Panc1 (cell line): Measurements from ENCODE around the gene APLF. TPM values are rescaled to one million over a fixed set of nuclear protein-coding genes. Genes with fewer than 3 reads are reported as not detected.

Experiments
- ATAC-seq: fragments of 200-7000 bp; cut with Tn5 transposase; 2 replicates; pipeline ENCODE4 v1.9.1; 2020; ENCODE audit warnings: mild to moderate bottlenecking, moderate library complexity
- BruUV-seq: library from RNA; stranded (reverse); fragments of 400-500 nt; replicated peaks from 2 replicates; lab custom pipeline; 2021; lab: Mats Ljungman, UMichigan
- CTCF ChIA-PET: fragments of 300-600 bp; sonication (Branson Sonifier 250); formaldehyde crosslinking; loops from one replicate; lab custom pipeline; 2022; ENCODE audit warnings: antibody characterized with exemption; lab: Charles Lee
- POLR2A ChIA-PET: fragments of 300-600 bp; sonication (Branson Sonifier 250); formaldehyde crosslinking; loops from one replicate; lab custom pipeline; 2022; ENCODE audit warnings: antibody characterized with exemption; lab: Charles Lee
- DNase-seq: peaks from one replicate; pipeline ENCODE4 v3.0.0-alpha.2; 2010; ENCODE audit warnings: low read depth, low spot score
- H3K27ac ChIP-seq: 2 replicates; pipeline ENCODE4 v1.5.1; 2011; ENCODE audit warnings: mild to moderate bottlenecking, low read length, inconsistent platforms
- H3K27me3 ChIP-seq: fragments of 200-500 bp; sonication (Bioruptor generic); 2 replicates; pipeline ENCODE4 v1.6.0; 2014; ENCODE audit warnings: low read length, inconsistent platforms; ENCODE audit not compliant: control insufficient read depth, insufficient read depth
- H3K36me3 ChIP-seq: fragments of 200-500 bp; sonication (Bioruptor generic); 2 replicates; pipeline ENCODE4 v1.5.1; 2014; ENCODE audit warnings: inconsistent platforms, mild to moderate bottlenecking, low read length, moderate library complexity; ENCODE audit not compliant: control insufficient read depth, insufficient read depth
- H3K4me1 ChIP-seq: 2 replicates; pipeline ENCODE4 v1.5.1; 2011; ENCODE audit warnings: inconsistent platforms, mild to moderate bottlenecking, low read length, moderate library complexity; ENCODE audit not compliant: control insufficient read depth, insufficient read depth
- H3K4me3 ChIP-seq, 2 experiments: 2 replicates each; pipeline ENCODE4 v1.5.1; 2011 to 2012; ENCODE audit warnings: low read depth in 2 of 2, low read length in 2 of 2, mild to moderate bottlenecking in 2 of 2, inconsistent platforms in 1 of 2, moderate library complexity in 1 of 2
- H3K9me3 ChIP-seq: fragments of 200-500 bp; sonication (Bioruptor generic); 2 replicates; pipeline ENCODE4 v1.5.1; 2014; ENCODE audit warnings: low read depth, mild to moderate bottlenecking, inconsistent platforms, low read length, moderate library complexity; ENCODE audit not compliant: control insufficient read depth, insufficient read depth
- POLR2AphosphoS5 ChIP-seq: IDR thresholded peaks from 2 replicates; pipeline ENCODE4 v1.6.1; 2012; ENCODE audit warnings: mild to moderate bottlenecking, low read depth, low read length, moderate library complexity
- SIN3A ChIP-seq: IDR thresholded peaks from 2 replicates; pipeline ENCODE4 v1.6.1; 2012; ENCODE audit warnings: low read depth, mild to moderate bottlenecking, low read length, moderate library complexity, borderline replicate concordance; ENCODE audit not compliant: insufficient read depth
- TCF7L2 ChIP-seq: IDR thresholded peaks from 2 replicates; pipeline ENCODE4 v1.6.1; 2011; ENCODE audit warnings: mild to moderate bottlenecking, low read depth, low read length, inconsistent platforms
- in situ Hi-C: cut with HindIII; loops from 2 replicates; pipeline ENCODE4 v1.10.0; 2016; ENCODE audit warnings: low sequenced_read_pairs, low pct_unique_long_range_greater_than_20kb
- intact Hi-C: fragments of 100-400 bp; cut with micrococcal nuclease; formaldehyde crosslinking; loops from one replicate; pipeline ENCODE4 v1.10.0; 2022; ENCODE audit not compliant: unreplicated experiment
- total RNA-seq: library from RNA; stranded (reverse); gene quantifications from one replicate; pipeline ENCODE4 v1.2.1, GENCODE V29; 2021; ENCODE audit not compliant: unreplicated experiment
- TF ChIP-seq, protein P1 (sequence below): fragments of 450-650 bp; IDR thresholded peaks from 2 replicates; pipeline ENCODE4 v1.5.1; 2017; ENCODE audit warnings: mild to moderate bottlenecking
- TF ChIP-seq, protein P2 (sequence below), 2 experiments: IDR thresholded peaks; 2 replicates each; pipeline ENCODE4 v1.6.1; 2011 to 2012; ENCODE audit warnings: low read depth in 2 of 2, control low read depth in 1 of 2, low read length in 1 of 2, mild to moderate bottlenecking in 1 of 2, moderate library complexity in 1 of 2; ENCODE audit not compliant: insufficient read depth in 1 of 2

Gene APLF
- total RNA-seq, 1 experiment from 2014 or later: 2.6 TPM

DNA sequence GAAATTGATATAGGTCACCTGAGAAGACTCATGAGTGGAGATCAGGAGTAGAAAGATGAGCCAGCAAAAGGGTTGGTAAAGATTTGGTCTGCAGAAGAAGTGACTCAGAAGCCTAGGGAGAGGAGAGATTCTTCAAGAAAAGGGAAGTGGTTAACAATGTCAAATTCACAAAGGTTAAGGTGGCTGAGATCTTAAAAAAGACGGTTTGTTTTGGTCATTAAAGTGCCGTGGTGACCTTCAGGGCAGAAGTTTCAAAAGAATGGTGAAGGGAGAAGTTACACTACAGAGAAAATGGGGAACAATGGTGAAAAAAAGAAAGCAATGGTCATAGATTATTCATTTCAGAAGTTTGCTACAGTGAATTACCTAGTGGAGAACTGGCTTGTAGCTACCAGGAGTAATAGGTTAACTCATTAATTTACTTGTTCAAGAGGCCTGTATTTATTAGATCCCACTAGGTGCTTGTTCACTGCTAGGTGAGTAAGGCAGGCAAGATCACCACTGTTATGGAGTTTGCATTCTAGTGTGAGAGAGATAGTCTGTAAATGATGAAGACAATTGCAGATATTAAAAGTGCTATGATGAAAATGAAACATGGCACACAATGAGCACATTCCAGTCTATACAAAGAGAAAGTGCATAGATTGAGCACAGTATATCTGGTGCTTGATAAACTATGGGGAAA is 43.3 kb upstream of the APLF start:
- H3K27me3 ChIP-seq: no peaks in the 10 kb centered on the region; the same call in 1 of the 2 replicates
- H3K4me3 ChIP-seq: no peak overlapping the region
- no peak overlapping the region for H3K27ac ChIP-seq
- in situ Hi-C loops (no loop called here), intact Hi-C loops (no loop called here)
- DNase-seq (no peak), ATAC-seq (no peak)
- TF ChIP-seq, protein P1, sequence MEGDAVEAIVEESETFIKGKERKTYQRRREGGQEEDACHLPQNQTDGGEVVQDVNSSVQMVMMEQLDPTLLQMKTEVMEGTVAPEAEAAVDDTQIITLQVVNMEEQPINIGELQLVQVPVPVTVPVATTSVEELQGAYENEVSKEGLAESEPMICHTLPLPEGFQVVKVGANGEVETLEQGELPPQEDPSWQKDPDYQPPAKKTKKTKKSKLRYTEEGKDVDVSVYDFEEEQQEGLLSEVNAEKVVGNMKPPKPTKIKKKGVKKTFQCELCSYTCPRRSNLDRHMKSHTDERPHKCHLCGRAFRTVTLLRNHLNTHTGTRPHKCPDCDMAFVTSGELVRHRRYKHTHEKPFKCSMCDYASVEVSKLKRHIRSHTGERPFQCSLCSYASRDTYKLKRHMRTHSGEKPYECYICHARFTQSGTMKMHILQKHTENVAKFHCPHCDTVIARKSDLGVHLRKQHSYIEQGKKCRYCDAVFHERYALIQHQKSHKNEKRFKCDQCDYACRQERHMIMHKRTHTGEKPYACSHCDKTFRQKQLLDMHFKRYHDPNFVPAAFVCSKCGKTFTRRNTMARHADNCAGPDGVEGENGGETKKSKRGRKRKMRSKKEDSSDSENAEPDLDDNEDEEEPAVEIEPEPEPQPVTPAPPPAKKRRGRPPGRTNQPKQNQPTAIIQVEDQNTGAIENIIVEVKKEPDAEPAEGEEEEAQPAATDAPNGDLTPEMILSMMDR: no peak
- TF ChIP-seq TCF7L2: no peak
- TF ChIP-seq POLR2AphosphoS5: no peak
- no peak for TF ChIP-seq SIN3A
- TF ChIP-seq, protein P2, sequence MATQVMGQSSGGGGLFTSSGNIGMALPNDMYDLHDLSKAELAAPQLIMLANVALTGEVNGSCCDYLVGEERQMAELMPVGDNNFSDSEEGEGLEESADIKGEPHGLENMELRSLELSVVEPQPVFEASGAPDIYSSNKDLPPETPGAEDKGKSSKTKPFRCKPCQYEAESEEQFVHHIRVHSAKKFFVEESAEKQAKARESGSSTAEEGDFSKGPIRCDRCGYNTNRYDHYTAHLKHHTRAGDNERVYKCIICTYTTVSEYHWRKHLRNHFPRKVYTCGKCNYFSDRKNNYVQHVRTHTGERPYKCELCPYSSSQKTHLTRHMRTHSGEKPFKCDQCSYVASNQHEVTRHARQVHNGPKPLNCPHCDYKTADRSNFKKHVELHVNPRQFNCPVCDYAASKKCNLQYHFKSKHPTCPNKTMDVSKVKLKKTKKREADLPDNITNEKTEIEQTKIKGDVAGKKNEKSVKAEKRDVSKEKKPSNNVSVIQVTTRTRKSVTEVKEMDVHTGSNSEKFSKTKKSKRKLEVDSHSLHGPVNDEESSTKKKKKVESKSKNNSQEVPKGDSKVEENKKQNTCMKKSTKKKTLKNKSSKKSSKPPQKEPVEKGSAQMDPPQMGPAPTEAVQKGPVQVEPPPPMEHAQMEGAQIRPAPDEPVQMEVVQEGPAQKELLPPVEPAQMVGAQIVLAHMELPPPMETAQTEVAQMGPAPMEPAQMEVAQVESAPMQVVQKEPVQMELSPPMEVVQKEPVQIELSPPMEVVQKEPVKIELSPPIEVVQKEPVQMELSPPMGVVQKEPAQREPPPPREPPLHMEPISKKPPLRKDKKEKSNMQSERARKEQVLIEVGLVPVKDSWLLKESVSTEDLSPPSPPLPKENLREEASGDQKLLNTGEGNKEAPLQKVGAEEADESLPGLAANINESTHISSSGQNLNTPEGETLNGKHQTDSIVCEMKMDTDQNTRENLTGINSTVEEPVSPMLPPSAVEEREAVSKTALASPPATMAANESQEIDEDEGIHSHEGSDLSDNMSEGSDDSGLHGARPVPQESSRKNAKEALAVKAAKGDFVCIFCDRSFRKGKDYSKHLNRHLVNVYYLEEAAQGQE (IDR thresholded peaks at IDR 0.05; ENCODE audit: insufficient read depth in 1 of 2, low read depth in 2 of 2, low read length in 1 of 2): no peak
- ChIA-PET POLR2A (no interaction called here), CTCF (no interaction called here)
- no peaks in the 10 kb centered on the region for H3K4me1 ChIP-seq
- H3K36me3 ChIP-seq: no peaks in the 10 kb centered on the region
- no TSS peak for BruUV-seq
- H3K9me3 ChIP-seq: no peaks in the 10 kb centered on the region

DNA sequence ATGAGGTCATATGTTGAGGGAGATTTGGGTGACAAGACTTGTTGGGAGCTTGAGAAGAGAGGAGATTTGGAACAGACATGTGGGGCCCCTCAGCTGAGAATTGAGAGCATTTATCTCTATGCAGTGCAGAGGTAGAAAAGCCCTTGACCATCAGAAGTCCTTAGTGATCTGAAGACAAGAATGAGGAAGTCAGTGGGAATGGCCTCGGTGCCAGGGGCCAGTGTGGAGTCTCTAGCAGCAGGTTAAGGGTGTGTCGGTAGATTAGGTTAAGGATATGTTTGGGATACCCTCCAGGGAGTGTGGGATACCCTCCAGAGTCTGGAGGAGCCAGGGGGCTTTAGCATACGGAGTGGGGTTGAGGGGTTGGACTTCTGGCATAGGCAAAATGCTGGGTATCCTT is 41.9 kb upstream of the APLF start:
- intact Hi-C loops: no loop called here
- TF ChIP-seq, protein P1: no peak
- TF ChIP-seq SIN3A (no peak), TCF7L2 (no peak), POLR2AphosphoS5 (no peak)
- TF ChIP-seq, protein P2 (IDR thresholded peaks at IDR 0.05; ENCODE audit: insufficient read depth in 1 of 2, low read depth in 2 of 2, low read length in 1 of 2): no peak
- CTCF ChIA-PET: no interaction called here
- Histone ChIP-seq H3K27ac (no peak overlapping the region), H3K4me3 (no peak overlapping the region), H3K36me3 (no peaks in the 10 kb centered on the region), H3K9me3 (no peaks in the 10 kb centered on the region), H3K4me1 (no peaks in the 10 kb centered on the region), H3K27me3 (no peaks in the 10 kb centered on the region; the same call in 1 of the 2 replicates)
- ATAC-seq: no peak
- in situ Hi-C loops: no loop called here
- DNase-seq: no peak
- POLR2A ChIA-PET: no interaction called here
- no TSS peak for BruUV-seq
